ENCODE measurements around the gene SLC5A10. TPM values are rescaled to one million over a fixed set of nuclear protein-coding genes. Genes with fewer than 3 reads are reported as not detected.

Gene SLC5A10
- total RNA-seq, 1 experiment from 2014 or later: not detected

GRCh38 chr17:18993905-18994526 lies 42.1 kb downstream of the SLC5A10 start:
- in situ Hi-C loops (cut with HindIII; ENCODE audit: low pct_unique_long_range_greater_than_20kb, low sequenced_read_pairs): no loop called here
- DNase-seq (ENCODE audit: low read depth): no peak

- no peak for DNase-seq (ENCODE audit: low read depth)
- in situ Hi-C loops (cut with HindIII; ENCODE audit: low pct_unique_long_range_greater_than_20kb, low sequenced_read_pairs): no loop called here
These were observed 42.7 kb downstream of the SLC5A10 start for GRCh38 chr17:18994631-18995030.

- no peak for DNase-seq (ENCODE audit: low read depth)
- in situ Hi-C loops (cut with HindIII; ENCODE audit: low pct_unique_long_range_greater_than_20kb, low sequenced_read_pairs): no loop called here
These were observed 43.3 kb downstream of the SLC5A10 start for GRCh38 chr17:18995220-18995619.

- DNase-seq (ENCODE audit: low read depth): no peak
- in situ Hi-C loops (cut with HindIII; ENCODE audit: low pct_unique_long_range_greater_than_20kb, low sequenced_read_pairs): no loop called here
These were observed 44.5 kb downstream of the SLC5A10 start for GRCh38 chr17:18996458-18996857.

- in situ Hi-C loops (cut with HindIII; ENCODE audit: low pct_unique_long_range_greater_than_20kb, low sequenced_read_pairs): no loop called here
- no peak for DNase-seq (ENCODE audit: low read depth)
These were observed 45.8 kb downstream of the SLC5A10 start for GRCh38 chr17:18997650-18998196.

- in situ Hi-C loops (cut with HindIII; ENCODE audit: low pct_unique_long_range_greater_than_20kb, low sequenced_read_pairs): no loop called here
- DNase-seq (ENCODE audit: low read depth): no peak
These were observed 47.4 kb downstream of the SLC5A10 start for GRCh38 chr17:18999394-18999793.

- DNase-seq (ENCODE audit: low read depth): no peak
- in situ Hi-C loops (cut with HindIII; ENCODE audit: low pct_unique_long_range_greater_than_20kb, low sequenced_read_pairs): no loop called here
These were observed 47.9 kb downstream of the SLC5A10 start for GRCh38 chr17:18999911-19000310.

GRCh38 chr17:19000531-19001325 lies 48.8 kb downstream of the SLC5A10 start:
- in situ Hi-C loops (cut with HindIII; ENCODE audit: low pct_unique_long_range_greater_than_20kb, low sequenced_read_pairs): no loop called here
- no peak for DNase-seq (ENCODE audit: low read depth)

- in situ Hi-C loops (cut with HindIII; ENCODE audit: low pct_unique_long_range_greater_than_20kb, low sequenced_read_pairs): no loop called here
- no peak for DNase-seq (ENCODE audit: low read depth)
These were observed 50.1 kb downstream of the SLC5A10 start for GRCh38 chr17:19001907-19002590.

GRCh38 chr17:19002805-19003542 lies 51.0 kb downstream of the SLC5A10 start:
- in situ Hi-C loops (cut with HindIII; ENCODE audit: low pct_unique_long_range_greater_than_20kb, low sequenced_read_pairs): no loop called here
- no peak for DNase-seq (ENCODE audit: low read depth)

- peak; percentile 30 for DNase-seq (ENCODE audit: low read depth)
- in situ Hi-C loops (cut with HindIII; ENCODE audit: low pct_unique_long_range_greater_than_20kb, low sequenced_read_pairs): no loop called here
These were observed 51.8 kb downstream of the SLC5A10 start for GRCh38 chr17:19003543-19004420.

GRCh38 chr17:19004421-19005136 lies 52.6 kb downstream of the SLC5A10 start, which contains the start of gene FAM83G:
FAM83G (minus strand) TSS chr17:19004764; CDS start chr17:19004041, 723 bp downstream.
- in situ Hi-C loops (cut with HindIII; ENCODE audit: low pct_unique_long_range_greater_than_20kb, low sequenced_read_pairs): no loop called here
- peak; percentile 63 for DNase-seq (ENCODE audit: low read depth)

- no peak for DNase-seq (ENCODE audit: low read depth)
- in situ Hi-C loops (cut with HindIII; ENCODE audit: low pct_unique_long_range_greater_than_20kb, low sequenced_read_pairs): no loop called here
These were observed 53.3 kb downstream of the SLC5A10 start for GRCh38 chr17:19005137-19005773.

- in situ Hi-C loops (cut with HindIII; ENCODE audit: low pct_unique_long_range_greater_than_20kb, low sequenced_read_pairs): no loop called here
- no peak for DNase-seq (ENCODE audit: low read depth)
These were observed 53.9 kb downstream of the SLC5A10 start for GRCh38 chr17:19005789-19006430.

GRCh38 chr17:19006698-19007097 lies 54.7 kb downstream of the SLC5A10 start:
- DNase-seq (ENCODE audit: low read depth): no peak
- in situ Hi-C loops (cut with HindIII; ENCODE audit: low pct_unique_long_range_greater_than_20kb, low sequenced_read_pairs): no loop called here

GRCh38 chr17:19009970-19010369 lies 58.0 kb downstream of the SLC5A10 start:
- in situ Hi-C loops (cut with HindIII; ENCODE audit: low pct_unique_long_range_greater_than_20kb, low sequenced_read_pairs): no loop called here
- no peak for DNase-seq (ENCODE audit: low read depth)

Data from Caki2 (cell line).